NCI-H748 (cell line): ENCODE results near the gene TRIO.

Experiments
- DNase-seq: peaks from one replicate; lab custom pipeline; 2025; ENCODE audit not compliant: unreplicated experiment; lab: John Stamatoyannopoulos, UW

TRIO gene

GRCh38 chr5:14243766-14244165 is 100.6 kb downstream of the TRIO start:
- no peak for DNase-seq

- no peak for DNase-seq
Measured at GRCh38 chr5:14244721-14245120, 101.6 kb downstream of the TRIO start.

GRCh38 chr5:14245132-14245925 is 102.2 kb downstream of the TRIO start:
- no peak for DNase-seq

- no peak for DNase-seq
Measured at GRCh38 chr5:14246350-14247053, 103.4 kb downstream of the TRIO start.

- no peak for DNase-seq
Measured at GRCh38 chr5:14247054-14247386, 103.9 kb downstream of the TRIO start.

- DNase-seq = peak; percentile 52
Measured at GRCh38 chr5:14249258-14250082, 106.3 kb downstream of the TRIO start.

- peak; percentile 99 for DNase-seq
Measured at GRCh38 chr5:14250084-14250695, 107.0 kb downstream of the TRIO start.

GRCh38 chr5:14250748-14251701 is 107.9 kb downstream of the TRIO start:
- no peak for DNase-seq

GRCh38 chr5:14251733-14252132 is 108.6 kb downstream of the TRIO start:
- no peak for DNase-seq

GRCh38 chr5:14252793-14253192 is 109.7 kb downstream of the TRIO start:
- DNase-seq = no peak

- no peak for DNase-seq
Measured at GRCh38 chr5:14254686-14255085, 111.5 kb downstream of the TRIO start.

- no peak for DNase-seq
Measured at GRCh38 chr5:14256026-14256690, 113.0 kb downstream of the TRIO start.

- DNase-seq = peak; percentile 90
Measured at GRCh38 chr5:14256756-14257393, 113.7 kb downstream of the TRIO start.

- peak; percentile 33 for DNase-seq
Measured at GRCh38 chr5:14257995-14258403, 114.9 kb downstream of the TRIO start.

GRCh38 chr5:14258840-14259239 is 115.7 kb downstream of the TRIO start:
- DNase-seq = no peak

- no peak for DNase-seq
Measured at GRCh38 chr5:14260637-14261036, 117.5 kb downstream of the TRIO start.

- DNase-seq = no peak
Measured at GRCh38 chr5:14261235-14261634, 118.1 kb downstream of the TRIO start.

- DNase-seq = peak; percentile 44
Measured at GRCh38 chr5:14261856-14262611, 118.9 kb downstream of the TRIO start.
